Endometrium (tissue), 2 donors: ENCODE results near the gene PRSS12.
"Not testable (repeated sequence)": the region's sequence is repeated elsewhere in the genome, so short reads cannot be mapped to it uniquely, and the experiment has no call there.

Experiments used
- FAIRE-seq: peaks from 2 replicates; lab custom pipeline; 2012; peaks lifted over from hg19 to GRCh38; lab: Jason Lieb, UNC
- donor health status: control.
- donor health status: control.

The PRSS12 gene, protein sequence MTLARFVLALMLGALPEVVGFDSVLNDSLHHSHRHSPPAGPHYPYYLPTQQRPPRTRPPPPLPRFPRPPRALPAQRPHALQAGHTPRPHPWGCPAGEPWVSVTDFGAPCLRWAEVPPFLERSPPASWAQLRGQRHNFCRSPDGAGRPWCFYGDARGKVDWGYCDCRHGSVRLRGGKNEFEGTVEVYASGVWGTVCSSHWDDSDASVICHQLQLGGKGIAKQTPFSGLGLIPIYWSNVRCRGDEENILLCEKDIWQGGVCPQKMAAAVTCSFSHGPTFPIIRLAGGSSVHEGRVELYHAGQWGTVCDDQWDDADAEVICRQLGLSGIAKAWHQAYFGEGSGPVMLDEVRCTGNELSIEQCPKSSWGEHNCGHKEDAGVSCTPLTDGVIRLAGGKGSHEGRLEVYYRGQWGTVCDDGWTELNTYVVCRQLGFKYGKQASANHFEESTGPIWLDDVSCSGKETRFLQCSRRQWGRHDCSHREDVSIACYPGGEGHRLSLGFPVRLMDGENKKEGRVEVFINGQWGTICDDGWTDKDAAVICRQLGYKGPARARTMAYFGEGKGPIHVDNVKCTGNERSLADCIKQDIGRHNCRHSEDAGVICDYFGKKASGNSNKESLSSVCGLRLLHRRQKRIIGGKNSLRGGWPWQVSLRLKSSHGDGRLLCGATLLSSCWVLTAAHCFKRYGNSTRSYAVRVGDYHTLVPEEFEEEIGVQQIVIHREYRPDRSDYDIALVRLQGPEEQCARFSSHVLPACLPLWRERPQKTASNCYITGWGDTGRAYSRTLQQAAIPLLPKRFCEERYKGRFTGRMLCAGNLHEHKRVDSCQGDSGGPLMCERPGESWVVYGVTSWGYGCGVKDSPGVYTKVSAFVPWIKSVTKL

DNA sequence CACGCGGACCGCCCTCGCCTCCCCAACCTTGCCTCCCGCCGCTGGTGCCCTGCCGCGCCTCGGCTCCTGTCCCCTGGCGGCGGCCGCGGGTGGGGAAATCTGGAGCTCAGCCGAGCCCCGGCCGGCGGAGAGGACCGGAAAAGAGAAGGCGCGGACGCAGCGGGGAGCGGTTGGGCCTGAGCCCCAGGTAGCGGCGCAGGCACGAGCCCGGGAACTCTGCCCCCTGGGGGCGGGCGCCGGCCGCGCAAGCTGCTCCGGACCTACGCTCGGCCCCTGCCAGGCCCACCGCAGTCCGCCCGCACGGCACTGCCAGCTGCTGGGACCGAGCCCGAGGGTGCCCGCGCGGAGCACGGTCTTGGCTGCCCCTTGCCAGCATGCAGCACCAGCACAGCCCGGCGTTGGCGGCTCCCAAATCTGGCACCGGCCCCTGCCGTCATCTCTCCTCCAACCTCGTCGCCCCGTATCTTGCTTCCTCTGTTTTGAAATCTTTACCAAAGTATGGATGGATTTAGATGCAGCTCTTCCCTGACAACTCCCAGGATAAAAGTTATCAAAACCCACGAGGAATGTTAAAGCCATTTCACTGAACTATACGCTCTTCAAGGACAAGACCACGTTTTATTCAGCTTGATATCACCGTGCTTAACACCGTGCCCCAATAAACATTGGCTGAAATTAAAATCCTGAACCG is at the start of gene PRSS12:
Gene PRSS12 (minus strand): TSS at position 161 of the 691 bp plus-strand sequence. CDS start 283 bp downstream, outside the sequence.
- FAIRE-seq: no peak

DNA sequence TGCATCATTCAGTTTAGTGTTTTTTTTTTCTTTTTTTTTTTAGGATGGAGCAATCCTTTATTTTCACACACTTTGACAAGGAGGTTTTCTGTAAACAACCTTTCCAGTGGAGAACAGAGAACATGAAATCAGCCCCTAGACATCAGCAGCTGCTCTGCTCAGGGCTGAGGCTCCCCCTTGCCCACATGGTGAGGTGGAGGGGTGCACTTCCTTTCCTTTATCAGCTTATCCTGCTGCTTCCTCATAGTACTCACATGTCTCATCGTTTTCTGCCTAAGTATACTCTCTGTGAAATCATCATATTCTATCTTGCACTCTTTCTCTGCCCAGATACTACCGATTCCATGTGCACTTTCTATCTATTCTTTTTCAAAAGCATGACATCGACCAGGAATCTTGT is 47.6 kb upstream of the PRSS12 start:
- no peak for FAIRE-seq

DNA sequence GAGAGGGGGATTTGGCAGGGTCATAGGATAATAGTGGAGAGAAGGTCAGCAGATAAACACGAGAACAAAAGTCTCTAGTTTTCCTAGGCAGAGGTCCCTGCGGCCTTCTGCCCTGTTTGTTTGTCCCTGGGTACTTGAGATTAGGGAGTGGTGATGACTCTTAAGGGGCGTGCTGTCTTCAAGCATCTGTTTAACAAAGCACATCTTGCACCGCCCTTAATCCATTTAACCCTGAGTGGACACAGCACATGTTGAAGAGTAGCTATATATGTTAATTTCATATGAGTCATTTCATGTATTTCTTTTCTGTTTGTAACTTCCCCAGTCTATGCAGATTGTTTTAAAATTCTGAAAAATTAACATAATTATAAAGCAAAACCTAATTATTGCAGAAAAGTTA is 47.1 kb upstream of the PRSS12 start:
- FAIRE-seq: not testable (repeated sequence)

DNA sequence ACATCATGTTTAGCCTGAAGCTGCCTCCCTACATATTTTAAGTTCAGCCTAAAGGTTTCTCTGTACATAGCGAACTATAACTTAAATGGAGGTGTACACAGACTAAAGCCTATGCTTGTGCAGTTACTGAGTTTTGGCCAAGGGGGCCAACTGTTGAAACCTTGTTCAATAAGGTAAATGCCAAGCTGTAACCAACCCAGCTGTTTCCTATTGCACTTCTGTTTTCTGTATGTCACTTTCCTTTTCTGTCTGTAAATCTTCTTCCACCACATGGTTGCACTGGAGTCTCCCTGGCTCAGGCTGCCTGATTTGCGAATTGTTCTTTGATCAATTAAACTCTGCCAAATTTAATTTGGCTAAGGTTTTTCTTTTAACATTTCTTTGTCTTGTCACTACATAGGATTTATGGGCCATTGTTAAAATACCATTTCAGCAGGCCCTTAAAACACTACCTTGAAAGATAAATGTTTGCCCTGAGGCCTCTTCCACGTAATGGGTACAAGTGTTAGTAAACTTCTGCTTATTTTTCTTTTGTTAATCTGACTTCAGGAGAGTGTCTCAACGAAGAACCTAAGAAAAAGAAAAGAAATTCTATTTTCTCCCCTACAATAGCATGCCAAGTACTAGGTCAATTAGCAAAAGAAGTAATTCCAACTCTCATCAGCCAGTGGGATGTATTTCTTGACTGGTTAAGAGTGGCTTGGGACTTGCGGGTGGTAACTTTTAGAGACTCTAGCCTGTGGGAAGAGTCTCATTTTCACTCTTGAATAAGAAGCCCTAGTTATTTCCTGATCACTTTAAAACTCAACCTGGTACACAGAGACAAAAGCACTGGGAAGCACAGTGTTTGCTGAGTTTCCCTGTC is 45.7 kb upstream of the PRSS12 start:
- FAIRE-seq: peak; percentile 15

DNA sequence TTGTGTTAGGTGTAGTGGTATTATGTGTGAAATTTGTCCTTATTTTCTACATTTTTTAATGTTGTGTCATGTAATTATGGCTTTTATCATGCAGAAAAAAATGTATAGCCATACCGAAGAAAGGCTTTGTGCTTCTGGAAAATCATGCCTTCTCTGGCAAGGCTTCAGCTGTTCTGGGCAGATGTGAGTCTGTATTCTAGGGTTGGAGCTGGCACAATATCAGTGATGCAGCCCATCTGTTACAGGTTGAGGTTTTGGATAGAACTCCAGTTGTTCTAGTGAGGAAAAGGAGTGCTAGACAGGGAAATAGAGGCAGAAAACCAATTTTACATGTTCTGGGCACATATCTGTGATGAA is 44.8 kb upstream of the PRSS12 start:
- no peak for FAIRE-seq

DNA sequence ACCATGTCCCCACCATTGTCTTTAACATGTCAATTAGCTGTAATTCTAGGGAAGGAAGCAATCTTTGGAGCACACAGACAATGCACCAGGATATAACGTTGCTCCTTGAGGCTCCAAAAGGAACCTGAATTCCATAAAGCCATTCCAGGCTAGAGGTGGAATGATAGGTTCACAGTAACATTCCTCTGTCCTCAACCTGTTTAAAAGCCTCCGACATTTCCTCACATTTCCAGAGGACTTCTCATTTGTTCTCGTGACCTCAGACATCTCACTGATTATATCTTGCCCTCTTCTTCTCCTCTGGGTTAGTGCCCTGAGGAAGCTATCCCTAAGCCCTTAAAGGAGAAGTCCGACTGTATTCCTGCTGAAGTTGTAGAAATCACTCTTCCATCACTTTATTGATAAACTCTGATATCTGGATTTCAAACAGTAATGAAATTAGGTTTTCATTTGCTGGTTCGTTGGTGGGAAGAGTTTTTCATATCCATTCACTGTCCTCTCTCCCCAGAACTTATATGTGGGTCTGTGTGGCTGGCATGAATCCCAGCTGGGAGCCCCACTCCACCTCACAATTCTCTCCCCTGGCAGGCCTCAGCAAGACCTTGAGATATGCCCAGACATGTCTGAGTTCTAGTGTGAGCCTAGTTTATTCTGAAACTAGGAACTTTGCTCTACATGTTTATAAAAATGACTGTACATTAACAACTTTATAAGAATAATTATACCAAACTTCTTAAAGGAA is 44.2 kb upstream of the PRSS12 start:
- no peak for FAIRE-seq

DNA sequence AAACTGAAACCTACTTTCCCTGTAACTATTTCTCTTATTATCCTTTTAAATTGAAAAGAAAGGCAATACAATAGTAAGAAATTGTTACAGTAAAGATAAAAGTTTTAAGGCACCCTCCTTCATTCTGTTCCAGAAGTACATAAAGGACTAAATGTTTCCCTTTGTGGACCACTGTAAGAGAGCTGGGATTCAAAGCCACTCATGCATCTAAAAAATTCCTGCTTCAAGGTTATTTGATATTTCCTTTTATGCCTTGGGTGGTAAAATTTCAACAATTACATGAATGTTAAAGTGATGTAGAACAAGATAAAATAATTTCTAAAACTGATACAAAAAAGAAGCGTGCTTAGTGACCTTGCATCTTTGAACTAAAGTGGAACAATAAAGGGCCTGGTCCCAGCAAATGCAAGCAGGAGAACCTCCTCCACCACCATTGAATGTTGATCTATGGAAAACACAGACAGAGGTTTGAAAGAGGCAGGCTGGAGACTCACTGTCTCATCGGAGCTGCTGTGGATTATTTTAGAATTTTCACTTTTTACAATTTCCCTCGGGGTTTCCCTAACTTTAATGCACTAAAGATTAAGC is 42.3 kb upstream of the PRSS12 start:
- no peak for FAIRE-seq

DNA sequence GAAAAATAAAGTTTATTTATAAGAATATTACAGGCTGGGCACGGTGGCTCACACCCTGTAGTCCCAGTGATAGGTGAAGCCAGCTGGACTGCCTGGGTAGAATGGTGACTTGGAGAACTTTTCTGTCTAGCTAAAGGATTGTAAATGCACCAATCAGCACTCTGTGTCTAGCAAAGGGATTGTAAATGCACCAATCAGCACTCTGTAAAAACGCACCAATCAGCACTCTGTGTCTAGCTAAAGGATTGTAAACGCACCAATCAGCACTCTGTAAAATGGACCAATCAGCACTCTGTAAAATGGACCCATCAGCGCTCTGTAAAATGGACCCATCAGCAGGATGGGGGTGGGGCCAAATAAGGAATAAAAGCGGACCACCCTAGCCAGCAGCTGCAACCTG is 39.7 kb upstream of the PRSS12 start:
- FAIRE-seq: not testable (repeated sequence)

DNA sequence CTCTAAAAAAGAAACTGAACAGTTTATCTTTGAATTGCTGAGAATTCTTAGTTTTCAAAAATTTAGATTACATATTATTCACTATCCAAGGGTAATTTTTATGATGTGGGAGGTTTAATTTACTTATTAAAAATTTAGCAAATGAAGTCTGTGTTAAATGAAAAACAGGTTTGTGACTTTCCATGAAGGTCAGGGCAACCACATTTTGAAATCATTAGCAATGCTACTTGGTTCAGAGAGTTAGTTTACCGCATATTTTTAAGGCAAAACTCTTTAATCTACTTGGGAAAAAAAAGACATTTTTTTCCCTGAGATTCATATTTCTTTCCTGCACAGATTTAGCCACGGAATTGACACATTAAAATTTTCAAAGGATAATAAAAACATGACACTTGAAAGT is 37.3 kb upstream of the PRSS12 start:
- FAIRE-seq: peak; percentile 97

DNA sequence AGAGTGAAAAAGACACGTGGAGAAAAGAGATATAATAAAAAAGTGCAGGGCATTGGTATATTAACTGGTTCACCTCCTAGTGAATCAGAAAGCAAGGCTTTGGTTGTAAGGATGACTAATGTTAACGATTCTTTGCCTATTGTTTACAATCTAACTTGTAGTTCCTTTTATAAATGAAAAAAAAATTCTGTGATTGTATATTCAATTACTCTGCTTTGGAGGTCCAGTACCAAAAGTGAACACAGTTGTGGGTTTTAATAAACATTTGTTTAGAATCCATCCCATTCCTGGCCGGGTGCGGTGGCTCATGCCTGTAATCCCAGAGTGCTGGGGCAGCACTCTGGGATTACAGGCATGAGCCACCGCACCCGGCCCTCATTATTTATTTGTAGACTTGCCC is 36.9 kb upstream of the PRSS12 start:
- FAIRE-seq: peak; percentile 84

DNA sequence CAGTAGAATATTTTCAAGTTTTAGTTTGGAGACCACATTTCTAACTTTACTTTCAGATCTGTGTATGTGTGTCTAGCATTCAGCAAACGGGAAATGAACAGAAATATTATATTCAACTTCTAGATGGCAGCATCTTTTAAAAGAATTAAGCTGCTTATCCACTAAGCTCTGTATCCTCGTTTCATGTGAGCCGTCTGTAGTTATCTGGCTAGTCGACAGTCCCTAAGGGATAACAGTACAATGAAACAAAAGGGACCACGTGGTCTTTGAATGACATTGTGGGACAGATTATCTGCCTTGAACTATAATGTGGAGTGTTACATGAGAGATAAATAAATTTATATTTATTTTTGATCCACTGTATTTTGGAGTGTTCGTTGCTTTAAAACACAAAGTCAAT is 35.8 kb upstream of the PRSS12 start:
- FAIRE-seq: no peak

DNA sequence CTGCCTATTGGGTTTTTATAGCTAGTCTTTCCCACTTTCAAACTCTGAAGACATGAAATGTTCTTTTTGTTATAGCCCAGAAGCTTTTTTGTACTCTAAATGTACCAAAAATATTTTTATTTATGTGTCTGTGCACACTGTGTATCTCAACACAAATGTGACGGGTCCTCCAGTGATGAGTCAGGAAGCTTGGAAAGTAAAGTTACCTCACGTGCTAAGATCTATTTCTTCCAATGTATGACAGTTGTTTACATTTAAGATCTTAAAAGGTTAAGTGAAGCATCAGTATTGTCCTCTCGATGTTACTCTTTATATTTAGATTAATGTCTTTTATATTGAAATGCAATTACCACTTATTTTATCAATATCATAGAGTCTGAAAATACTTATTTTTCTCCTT is 29.1 kb upstream of the PRSS12 start:
- no peak for FAIRE-seq

DNA sequence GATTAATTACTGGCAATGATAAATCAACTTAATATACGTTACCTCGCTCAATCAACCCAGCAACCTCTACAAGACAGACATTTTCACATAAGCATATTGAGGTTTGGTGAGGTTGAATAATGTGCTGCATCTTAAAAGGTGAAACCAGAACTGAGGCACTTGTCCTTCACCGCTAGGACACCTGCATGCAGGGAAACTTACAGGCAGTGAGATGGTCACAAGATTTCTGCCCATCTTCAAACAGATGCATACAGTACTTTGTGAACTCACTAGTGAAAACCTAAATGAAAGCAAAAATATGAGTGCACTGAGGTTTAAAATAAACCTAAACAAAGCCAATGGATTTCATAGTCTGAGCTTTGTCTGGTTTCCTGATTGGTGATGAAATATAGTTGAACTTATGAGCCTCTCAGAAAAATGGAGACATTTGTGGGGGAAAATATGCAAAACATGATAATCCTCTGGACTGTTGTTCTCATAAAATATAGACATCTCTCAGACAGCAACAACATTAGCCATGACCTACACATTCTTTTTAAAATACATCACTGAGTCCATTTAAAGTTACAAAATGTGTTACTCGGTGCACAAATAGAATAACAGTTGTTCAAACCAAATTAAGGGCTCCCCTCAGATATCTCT is 20.9 kb upstream of the PRSS12 start:
- FAIRE-seq: peak; percentile 68

DNA sequence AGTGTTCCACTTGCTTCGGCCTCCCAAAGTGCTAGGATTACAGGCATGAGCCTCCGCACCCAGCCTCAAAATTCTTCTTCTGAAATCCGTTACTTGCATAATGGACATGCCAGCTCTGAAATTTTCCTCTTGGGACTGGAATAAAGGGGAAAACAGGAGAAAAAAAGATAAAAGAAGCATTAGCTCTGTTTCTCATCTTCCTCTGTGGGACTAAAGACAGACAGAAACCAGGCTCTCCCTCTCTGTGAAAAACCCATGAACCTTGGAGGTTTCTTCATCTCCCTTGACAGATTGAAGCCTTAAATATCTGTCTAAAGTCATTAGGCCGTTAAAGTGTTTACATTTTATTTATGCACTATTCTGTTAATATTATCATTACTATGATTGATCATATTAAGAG is 19.4 kb upstream of the PRSS12 start:
- FAIRE-seq: no peak

DNA sequence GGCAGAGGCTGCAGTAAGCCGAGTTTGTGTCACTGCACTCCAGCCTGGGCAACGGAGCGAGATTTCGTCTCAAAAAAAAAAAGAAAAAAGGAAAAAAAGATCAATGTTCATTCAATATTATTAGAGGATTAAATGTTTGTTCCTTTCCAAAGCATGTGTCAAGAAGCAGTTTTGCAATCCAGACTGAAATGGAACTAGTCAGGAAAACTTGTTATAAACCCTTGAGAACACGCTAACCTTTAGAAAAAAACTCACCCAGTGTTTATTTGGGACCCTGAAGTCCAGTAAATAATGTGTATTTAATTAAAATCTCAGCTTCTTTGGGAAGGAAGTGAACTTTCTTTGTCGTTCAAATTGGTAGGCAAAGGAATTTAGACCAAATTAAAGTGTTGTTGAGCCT is 16.4 kb upstream of the PRSS12 start:
- FAIRE-seq: peak; percentile 95

DNA sequence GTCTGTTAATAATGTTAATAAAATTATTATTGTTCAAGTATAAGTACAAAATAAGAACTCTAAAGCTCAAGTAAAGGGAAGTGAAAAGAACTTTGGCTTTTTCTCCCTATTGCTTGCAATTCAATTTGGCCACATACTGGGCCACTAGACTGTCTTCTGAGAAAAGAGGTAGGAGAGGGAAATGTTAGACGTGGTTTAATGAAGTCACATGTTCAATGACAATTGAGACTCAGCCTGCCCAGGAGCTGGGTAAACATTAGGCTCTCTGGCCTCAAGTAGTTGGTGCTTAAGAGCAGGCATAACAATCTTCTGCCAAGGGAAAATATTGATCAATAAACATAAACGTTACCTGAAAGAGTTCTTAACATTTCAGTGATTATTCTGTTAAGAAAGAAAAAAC is 15.1 kb upstream of the PRSS12 start:
- no peak for FAIRE-seq

DNA sequence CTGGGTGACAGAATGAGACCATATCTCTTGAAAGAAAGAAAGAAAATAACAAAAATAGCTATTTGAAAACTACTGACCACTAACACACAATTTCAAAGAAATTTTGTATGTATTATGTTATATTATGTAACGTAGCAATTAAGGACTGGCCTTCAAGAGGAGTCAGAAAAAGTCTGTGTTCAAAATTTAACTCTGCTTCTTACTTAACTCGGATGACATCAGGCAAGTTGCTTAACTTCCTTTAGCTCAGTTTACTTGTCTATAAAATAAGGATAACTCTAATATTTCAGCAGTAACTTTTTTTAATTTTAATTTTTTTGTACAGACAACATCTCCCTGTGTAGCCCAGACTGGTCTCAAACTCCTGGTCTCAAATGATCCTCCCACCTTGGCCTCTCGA is 14.6 kb upstream of the PRSS12 start:
- no peak for FAIRE-seq

DNA sequence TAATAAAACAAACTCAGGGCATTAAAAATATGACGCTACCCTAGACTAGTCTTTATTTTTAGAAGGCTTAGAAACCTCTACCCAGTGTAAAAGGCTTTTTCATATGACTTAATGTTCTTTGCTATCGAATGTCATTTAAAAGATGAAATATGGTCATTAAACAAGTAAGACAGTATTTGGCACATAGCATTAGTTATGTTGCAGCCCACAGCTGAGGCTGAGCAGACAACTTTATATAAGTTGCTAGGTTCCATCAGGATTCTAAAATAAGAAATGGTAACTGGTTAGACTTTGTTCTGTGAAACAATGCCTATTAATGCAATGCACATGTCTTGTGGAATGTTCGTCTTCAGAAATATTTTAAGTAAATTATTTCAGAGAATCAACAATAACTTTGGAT is 10.4 kb upstream of the PRSS12 start:
- FAIRE-seq: peak; percentile 93

DNA sequence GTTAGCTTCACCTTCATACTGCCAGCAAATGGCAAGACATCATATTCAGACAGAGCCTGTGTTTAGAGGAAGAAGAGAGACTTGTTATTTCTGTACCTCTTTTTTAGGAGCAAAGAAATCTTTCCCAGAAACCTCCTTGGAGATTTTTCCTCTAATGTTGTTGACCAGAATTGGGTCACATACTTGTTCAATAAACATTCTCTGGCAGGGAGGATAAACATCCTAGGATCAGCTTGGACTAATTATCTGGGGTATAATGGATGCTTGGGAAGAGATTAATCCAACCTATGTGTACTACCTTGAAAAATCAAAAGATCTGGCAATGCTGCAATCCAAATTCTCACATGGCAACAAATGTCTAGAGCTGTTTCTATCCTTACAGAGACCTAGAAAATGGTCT is 8.4 kb upstream of the PRSS12 start:
- FAIRE-seq: peak; percentile 84

DNA sequence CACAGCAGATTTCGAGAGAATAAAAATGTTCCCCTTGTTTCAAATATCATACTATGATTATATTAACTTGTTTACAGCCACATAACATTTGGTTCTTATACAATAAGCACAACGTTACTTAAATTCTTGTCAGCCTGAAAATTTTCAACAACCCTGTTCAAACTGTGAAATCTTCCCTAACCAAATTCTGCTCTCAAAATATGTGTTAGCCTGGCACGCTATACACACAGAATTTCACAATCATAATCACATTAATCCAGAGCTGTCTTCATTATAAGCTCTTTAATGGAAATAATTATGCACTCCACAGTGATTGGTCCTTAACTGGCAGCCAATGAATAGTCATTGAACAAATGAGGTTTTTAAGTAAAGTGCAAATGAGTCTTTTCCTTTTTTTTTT is 7.3 kb upstream of the PRSS12 start:
- no peak for FAIRE-seq
